Measurements from ENCODE around the gene HMOX1. TPM values are rescaled to one million over a fixed set of nuclear protein-coding genes. Genes with fewer than 3 reads are reported as not detected.

HMOX1 gene
- total and polyA plus RNA-seq, 2 of the 8 experiments (the other 6 are each of a cell fraction or from before 2014, with no cell fraction given): 25.0 to 41.6 TPM

GRCh38 chr22:35350539-35351503 is 30.1 kb upstream of the HMOX1 start (continued):
- TF ChIP-seq BCL11A (IDR thresholded peaks at IDR 0.05; ENCODE audit: low read depth in 2 of 2, low read length in 2 of 2) (no peak), CHD7 (IDR thresholded peaks at IDR 0.05; ENCODE audit: insufficient replicate concordance, low read length) (no peak), GABPA (IDR thresholded peaks at IDR 0.05; ENCODE audit: borderline replicate concordance, insufficient read depth, low read length) (no peak), BACH1 (IDR thresholded peaks at IDR 0.05; ENCODE audit: low read length) (peak; percentile 72), KDM1A (IDR thresholded peaks at IDR 0.05; ENCODE audit: borderline replicate concordance, low read length) (no peak), CHD1 (IDR thresholded peaks at IDR 0.05; ENCODE audit: low read depth, low read length) (no peak), USF2 (IDR thresholded peaks at IDR 0.05; ENCODE audit: low read length) (no peak), RFX5 (IDR thresholded peaks at IDR 0.05; ENCODE audit: borderline replicate concordance, low read depth, low read length) (no peak)
